ENCODE data around the gene ACTN1. TPM values are rescaled to one million over a fixed set of nuclear protein-coding genes. Genes with fewer than 3 reads are reported as not detected.

Gene ACTN1
- total and polyA plus RNA-seq, 10 of the 15 experiments (the other 5 are each of a cell fraction or from before 2014, with no cell fraction given) = 0.14 to 39.4 (median 2.6) TPM

- ChIA-PET RAD21 (ENCODE audit: unreplicated experiment) (interaction anchor here (1.8 kb wide), 1 partner anchor 90 kb away, joined by 8 read pairs; no protein-coding TSS in a partner anchor), SMC1A (ENCODE audit: uncharacterized antibody, unreplicated experiment) (interaction anchor here (0.7 kb wide), 1 partner anchor 91 kb away, joined by 6 read pairs; no protein-coding TSS in a partner anchor), POLR2A (no interaction called here), CTCF (interaction anchor here (0.7 to 2.0 kb wide), 7 partner anchors 14 to 91 kb away, joined by 3 to 13 read pairs (median 3); no protein-coding TSS in a partner anchor)
- H3K27ac ChIP-seq (ENCODE audit: control insufficient read depth, insufficient read depth) = no peak overlapping the region
- no peaks in the 10 kb centered on the region for H3K4me1 ChIP-seq (ENCODE audit: control insufficient read depth, insufficient read depth, low read length)
- no peaks in the 10 kb centered on the region for H3K79me2 ChIP-seq (ENCODE audit: control insufficient read depth, insufficient read depth, low read length)
- H3K36me3 ChIP-seq (ENCODE audit: control insufficient read depth in 2 of 2, insufficient read depth in 2 of 2, low read length in 1 of 2) = no peaks in the 10 kb centered on the region
- TF ChIP-seq E2F4 (IDR thresholded peaks at IDR 0.05; ENCODE audit: low read depth, low read length) = no peak
- TF ChIP-seq CTCF (IDR thresholded peaks at IDR 0.05 in 2 of 3, conservative IDR thresholded peaks at IDR 0.05 in 1 of 3; ENCODE audit: control insufficient read depth in 2 of 3, extremely low read depth in 1 of 3, insufficient read depth in 1 of 3, low read depth in 3 of 3, low read length in 3 of 3) = peak in 1 of 3 experiments; percentile 21; a peak in 2 of 6 replicates
- no peak for TF ChIP-seq HCFC1 (IDR thresholded peaks at IDR 0.05; ENCODE audit: low read length)
- TF ChIP-seq TCF12 (IDR thresholded peaks at IDR 0.05; ENCODE audit: low read depth, low read length) = no peak
- no peak for TF ChIP-seq E2F8 (IDR thresholded peaks at IDR 0.05; ENCODE audit: low read depth, partially characterized antibody)
- no peaks in the 10 kb centered on the region for H3K9me3 ChIP-seq (replicated peaks; ENCODE audit: control insufficient read depth, insufficient read depth, low read length)
- BruUV-seq (replicated peaks) = no TSS peak
- H3K4me2 ChIP-seq (ENCODE audit: control insufficient read depth, insufficient read depth) = no peak overlapping the region
- intact Hi-C loops (cut with micrococcal nuclease; ENCODE audit: unreplicated experiment) (no loop called here), in situ Hi-C loops (cut with MboI) (no loop called here)
- H4K20me1 ChIP-seq (ENCODE audit: control insufficient read depth, insufficient read depth) = no peaks in the 10 kb centered on the region
- ATAC-seq = peak; percentile 91
- H3K27me3 ChIP-seq (replicated peaks in 1 of 2; ENCODE audit: control insufficient read depth in 2 of 2, insufficient read depth in 2 of 2, low read length in 1 of 2) = no peaks in the 10 kb centered on the region; a peak in 2 of 4 replicates
- no peak for DNase-seq (ENCODE audit: low read depth, low spot score)
- FAIRE-seq = no peak
- 29% methylated on average over 3 of the region's 3 CpGs for WGBS (ENCODE audit: insufficient coverage, insufficient replicate concordance, low lambda C conversion rate, missing lambda C conversion rate)
- H2AFZ ChIP-seq (ENCODE audit: control insufficient read depth, low read depth, low read length) = no peak overlapping the region
- H3K9ac ChIP-seq (ENCODE audit: control insufficient read depth, insufficient read depth, low read length) = no peak overlapping the region
- H3K4me3 ChIP-seq = no peak overlapping the region
Measured at GRCh38 chr14:69002069-69002468, 23.0 kb upstream of the ACTN1 start.

Data from GM12878 (cell line).